ENCODE measurements around the gene PPP2R5A. TPM values are rescaled to one million over a fixed set of nuclear protein-coding genes. Genes with fewer than 3 reads are reported as not detected.

Gene PPP2R5A
- total RNA-seq, 1 experiment from 2014 or later, result 22.0 TPM

DNA sequence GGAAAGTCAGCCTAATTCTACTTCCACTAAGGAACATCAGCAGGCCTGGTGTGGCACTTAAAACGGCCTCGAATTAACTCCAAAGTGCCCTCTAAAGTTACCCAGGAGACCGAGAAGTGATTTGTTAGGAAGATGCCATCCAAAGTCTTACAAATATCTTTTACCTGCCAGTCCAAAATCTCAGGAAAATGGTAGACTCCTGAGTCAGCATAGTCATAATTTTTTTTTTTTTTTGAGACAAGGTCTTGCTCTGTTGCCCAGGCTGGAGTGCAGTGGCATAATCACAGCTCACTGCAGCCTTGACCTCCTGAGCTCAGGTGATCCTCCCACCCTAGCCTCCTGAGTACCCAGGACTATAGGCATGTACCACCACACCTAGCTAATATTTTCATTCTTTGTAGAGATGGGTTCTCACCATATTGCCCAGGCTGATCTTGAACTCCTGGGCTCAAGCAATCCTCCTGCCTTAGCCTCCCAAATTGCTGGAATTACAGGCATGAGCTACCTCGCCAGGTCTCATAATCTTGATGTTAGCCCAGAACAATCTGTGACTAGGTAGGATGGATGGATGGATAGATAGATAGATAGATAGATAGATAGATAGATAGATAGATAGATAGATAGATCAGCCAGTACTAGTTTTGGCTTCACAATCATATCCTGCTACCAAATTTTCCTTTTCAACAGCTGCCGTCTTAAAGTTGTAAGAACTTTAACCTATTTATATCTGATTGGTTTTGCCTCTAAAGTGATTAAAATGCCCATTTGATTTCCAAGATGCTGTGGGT, 25.3 kb upstream of the PPP2R5A start:
- TF ChIP-seq, protein P1, sequence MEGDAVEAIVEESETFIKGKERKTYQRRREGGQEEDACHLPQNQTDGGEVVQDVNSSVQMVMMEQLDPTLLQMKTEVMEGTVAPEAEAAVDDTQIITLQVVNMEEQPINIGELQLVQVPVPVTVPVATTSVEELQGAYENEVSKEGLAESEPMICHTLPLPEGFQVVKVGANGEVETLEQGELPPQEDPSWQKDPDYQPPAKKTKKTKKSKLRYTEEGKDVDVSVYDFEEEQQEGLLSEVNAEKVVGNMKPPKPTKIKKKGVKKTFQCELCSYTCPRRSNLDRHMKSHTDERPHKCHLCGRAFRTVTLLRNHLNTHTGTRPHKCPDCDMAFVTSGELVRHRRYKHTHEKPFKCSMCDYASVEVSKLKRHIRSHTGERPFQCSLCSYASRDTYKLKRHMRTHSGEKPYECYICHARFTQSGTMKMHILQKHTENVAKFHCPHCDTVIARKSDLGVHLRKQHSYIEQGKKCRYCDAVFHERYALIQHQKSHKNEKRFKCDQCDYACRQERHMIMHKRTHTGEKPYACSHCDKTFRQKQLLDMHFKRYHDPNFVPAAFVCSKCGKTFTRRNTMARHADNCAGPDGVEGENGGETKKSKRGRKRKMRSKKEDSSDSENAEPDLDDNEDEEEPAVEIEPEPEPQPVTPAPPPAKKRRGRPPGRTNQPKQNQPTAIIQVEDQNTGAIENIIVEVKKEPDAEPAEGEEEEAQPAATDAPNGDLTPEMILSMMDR (conservative IDR thresholded peaks at IDR 0.05), result no peak
- Histone ChIP-seq H3K79me2 (ENCODE audit: insufficient read depth, low read length) (no peaks in the 10 kb centered on the region), H2BK15ac (ENCODE audit: low read depth, low read length) (no peak overlapping the region), H4K8ac (replicated peaks; ENCODE audit: insufficient read length, low read depth, low read length) (no peak overlapping the region), H4K91ac (ENCODE audit: insufficient read length, low read depth, low read length) (no peak overlapping the region), H3K9me3 (ENCODE audit: control insufficient read depth, low read depth, low read length) (no peaks in the 10 kb centered on the region), H2BK12ac (ENCODE audit: insufficient read length, low read depth, low read length) (no peak overlapping the region), H2AK5ac (ENCODE audit: insufficient read length, low read length) (no peak overlapping the region), H3K79me1 (ENCODE audit: insufficient read depth, low read depth, low read length, poor library complexity, severe bottlenecking) (no peaks in the 10 kb centered on the region), H2BK120ac (ENCODE audit: low read depth, low read length, poor library complexity, severe bottlenecking) (no peak overlapping the region), H3K27me3 (ENCODE audit: insufficient read depth, low read length) (no peaks in the 10 kb centered on the region), H2BK20ac (ENCODE audit: low read depth, low read length, poor library complexity, severe bottlenecking) (no peak overlapping the region), H4K5ac (ENCODE audit: insufficient read length, low read depth, low read length) (no peak overlapping the region), H3K18ac (ENCODE audit: insufficient read length, low read depth, low read length) (no peak overlapping the region), H3K9ac (ENCODE audit: extremely low read depth, insufficient read length, low read length) (no peak overlapping the region), H3K23me2 (ENCODE audit: insufficient read length, low read depth, low read length, poor library complexity, severe bottlenecking) (no peaks in the 10 kb centered on the region), H3K4ac (ENCODE audit: low read depth, low read length) (no peak overlapping the region), H3K4me2 (ENCODE audit: insufficient read depth, insufficient read length, low read length) (no peak overlapping the region), H4K20me1 (ENCODE audit: control insufficient read depth, insufficient read depth, insufficient read length) (no peaks in the 10 kb centered on the region), H3K27ac (ENCODE audit: insufficient read length, low read depth, low read length) (no peak overlapping the region), H2BK5ac (ENCODE audit: insufficient read length, low read length) (no peak overlapping the region), H2AFZ (ENCODE audit: low read length) (no peak overlapping the region), H3K14ac (ENCODE audit: insufficient read depth, low read length) (no peak overlapping the region), H3K23ac (ENCODE audit: insufficient read length, low read depth, low read length) (no peak overlapping the region), H3K4me1 (ENCODE audit: insufficient read depth, low read length) (no peaks in the 10 kb centered on the region; the same call in 1 of the 2 replicates), H3T11ph (ENCODE audit: low read length) (no peak overlapping the region), H3K56ac (ENCODE audit: insufficient read length, low read depth, low read length) (no peak overlapping the region)
- Mint-ChIP-seq H3K4me1 (peaks cover 10 to 14% of the 10 kb centered on the region in 2 experiments), H3K27me3 (ENCODE audit: low read depth) (no peaks in the 10 kb centered on the region), H3K27ac (no peak overlapping the region; a peak in 1 of 7 replicates), H3K4me3 (no peak overlapping the region), H3K36me3 (ENCODE audit: insufficient read depth in 1 of 3, low read depth in 3 of 3) (no peaks in the 10 kb centered on the region), H3K9me3 (no peaks in the 10 kb centered on the region)
- no CpG with 5 or more reads among the region's 5 CpGs for WGBS (ENCODE audit: extremely low coverage, insufficient read length, low lambda C conversion rate)
- DNase-seq, result no peak
